Calu3 (cell line): ENCODE data around the gene PRKG2. TPM values are rescaled to one million over a fixed set of nuclear protein-coding genes. Genes with fewer than 3 reads are reported as not detected.

Experiments used
- BruUV-seq: library from RNA; stranded (reverse); fragments of 400-500 nt; replicated peaks from 2 replicates; lab custom pipeline; 2021; lab: Mats Ljungman, UMichigan
- CTCF ChIA-PET: fragments of 300-600 bp; sonication (Branson Sonifier 250); formaldehyde crosslinking; loops from one replicate; lab custom pipeline; 2022; ENCODE audit warnings: antibody characterized with exemption; lab: Charles Lee
- DNase-seq: peaks from one replicate; pipeline ENCODE4 v3.0.0; 2022
- H3K27ac Mint-ChIP-seq: one replicate; pipeline ENCODE4 v1.8.0; 2022; ENCODE audit warnings: mixed read lengths; ENCODE audit not compliant: unreplicated experiment
- H3K27me3 Mint-ChIP-seq: one replicate; pipeline ENCODE4 v1.8.0; 2022; ENCODE audit warnings: mixed read lengths; ENCODE audit not compliant: unreplicated experiment
- H3K36me3 Mint-ChIP-seq: one replicate; pipeline ENCODE4 v1.8.0; 2022; ENCODE audit warnings: mild to moderate bottlenecking, moderate library complexity, mixed read lengths; ENCODE audit not compliant: insufficient read depth, unreplicated experiment
- H3K4me1 Mint-ChIP-seq: one replicate; pipeline ENCODE4 v1.8.0; 2022; ENCODE audit warnings: mild to moderate bottlenecking, low read depth, mixed read lengths; ENCODE audit not compliant: unreplicated experiment
- H3K4me3 Mint-ChIP-seq: one replicate; pipeline ENCODE4 v1.8.0; 2022; ENCODE audit warnings: mild to moderate bottlenecking, low read depth, moderate library complexity, mixed read lengths; ENCODE audit not compliant: unreplicated experiment
- H3K9me3 Mint-ChIP-seq: one replicate; pipeline ENCODE4 v1.8.0; 2022; ENCODE audit warnings: low read depth, mixed read lengths; ENCODE audit not compliant: unreplicated experiment
- intact Hi-C: fragments of 100-400 bp; cut with micrococcal nuclease; formaldehyde crosslinking; loops from one replicate; pipeline ENCODE4 v1.10.0; 2022; ENCODE audit not compliant: unreplicated experiment
- total RNA-seq: library from RNA; stranded (reverse); gene quantifications from 2 replicates; pipeline ENCODE4 v1.2.3, GENCODE V29; 2022
- TF ChIP-seq, protein P1 (sequence below): fragments of 200-600 bp; IDR thresholded peaks from one replicate; pipeline ENCODE4 v1.8.0; 2022; ENCODE audit warnings: antibody characterized with exemption; ENCODE audit not compliant: unreplicated experiment

PRKG2 gene
- total RNA-seq, 1 experiment from 2014 or later: 0.76 TPM

DNA sequence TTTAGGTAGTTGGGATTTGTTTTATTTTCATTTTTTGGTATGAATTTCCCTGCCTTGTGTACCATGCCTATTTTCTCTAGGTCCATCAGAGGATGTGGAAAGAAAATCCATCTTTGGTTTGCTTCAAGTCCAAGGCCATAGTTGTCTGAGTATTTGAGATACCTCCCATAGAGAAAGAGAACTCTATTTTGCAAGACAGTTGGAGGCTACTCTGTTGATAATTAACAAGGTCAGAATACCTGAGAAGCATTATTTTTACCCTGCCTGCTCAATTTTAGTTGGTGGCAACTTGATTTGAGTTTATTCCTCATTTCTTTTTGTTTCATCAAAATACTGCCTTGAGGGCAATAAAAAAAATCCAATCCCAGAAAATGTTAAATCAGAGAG, 153.7 kb downstream of the PRKG2 start:
- intact Hi-C loops: no loop called here
- H3K27ac Mint-ChIP-seq: no peak overlapping the region
- CTCF ChIA-PET: no interaction called here
- no TSS peak for BruUV-seq
- no peaks in the 10 kb centered on the region for H3K36me3 Mint-ChIP-seq
- no peaks in the 10 kb centered on the region for H3K27me3 Mint-ChIP-seq
- no peak overlapping the region for H3K4me3 Mint-ChIP-seq
- TF ChIP-seq, protein P1, sequence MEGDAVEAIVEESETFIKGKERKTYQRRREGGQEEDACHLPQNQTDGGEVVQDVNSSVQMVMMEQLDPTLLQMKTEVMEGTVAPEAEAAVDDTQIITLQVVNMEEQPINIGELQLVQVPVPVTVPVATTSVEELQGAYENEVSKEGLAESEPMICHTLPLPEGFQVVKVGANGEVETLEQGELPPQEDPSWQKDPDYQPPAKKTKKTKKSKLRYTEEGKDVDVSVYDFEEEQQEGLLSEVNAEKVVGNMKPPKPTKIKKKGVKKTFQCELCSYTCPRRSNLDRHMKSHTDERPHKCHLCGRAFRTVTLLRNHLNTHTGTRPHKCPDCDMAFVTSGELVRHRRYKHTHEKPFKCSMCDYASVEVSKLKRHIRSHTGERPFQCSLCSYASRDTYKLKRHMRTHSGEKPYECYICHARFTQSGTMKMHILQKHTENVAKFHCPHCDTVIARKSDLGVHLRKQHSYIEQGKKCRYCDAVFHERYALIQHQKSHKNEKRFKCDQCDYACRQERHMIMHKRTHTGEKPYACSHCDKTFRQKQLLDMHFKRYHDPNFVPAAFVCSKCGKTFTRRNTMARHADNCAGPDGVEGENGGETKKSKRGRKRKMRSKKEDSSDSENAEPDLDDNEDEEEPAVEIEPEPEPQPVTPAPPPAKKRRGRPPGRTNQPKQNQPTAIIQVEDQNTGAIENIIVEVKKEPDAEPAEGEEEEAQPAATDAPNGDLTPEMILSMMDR: no peak
- peaks cover 24% of the 10 kb centered on the region for H3K4me1 Mint-ChIP-seq
- no peaks in the 10 kb centered on the region for H3K9me3 Mint-ChIP-seq
- DNase-seq: no peak

DNA sequence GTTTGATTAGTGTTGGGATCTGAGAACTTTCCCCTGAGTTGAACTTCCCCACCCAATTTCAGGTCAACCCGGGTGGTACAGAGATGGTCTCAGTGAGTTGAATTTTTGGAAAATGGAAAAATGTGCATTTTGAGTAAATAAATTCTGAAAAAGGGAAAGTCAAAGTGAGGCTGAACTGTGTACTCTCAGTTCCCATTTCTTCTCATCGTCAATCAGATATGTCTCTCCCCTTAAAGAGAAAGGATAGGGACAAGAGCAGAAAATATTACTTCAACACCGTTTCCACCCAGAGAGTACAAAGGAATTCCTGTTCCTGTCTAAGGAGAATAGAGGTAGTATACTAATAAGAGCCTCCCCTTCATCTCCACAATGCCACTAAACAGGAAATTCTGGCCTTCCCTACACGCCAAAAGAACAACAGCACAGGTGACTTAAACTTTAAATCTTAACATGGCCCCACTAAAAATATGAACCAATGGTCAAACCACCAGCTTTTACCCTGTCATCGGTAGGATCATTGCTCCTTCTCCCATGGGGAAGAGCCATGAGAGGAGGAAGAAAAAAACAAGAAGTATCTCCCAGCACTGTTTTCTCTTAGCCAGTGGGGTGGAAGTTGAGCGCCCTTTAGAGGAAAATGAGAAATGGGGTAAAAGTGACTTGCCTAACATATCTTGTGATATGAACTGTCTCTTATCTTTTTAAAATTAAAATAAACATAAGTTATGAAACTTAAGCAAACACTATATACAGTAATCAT, 154.3 kb downstream of the PRKG2 start:
- Mint-ChIP-seq H3K36me3 (no peaks in the 10 kb centered on the region), H3K4me3 (no peak overlapping the region), H3K27me3 (no peaks in the 10 kb centered on the region), H3K9me3 (no peaks in the 10 kb centered on the region), H3K4me1 (peaks cover 24% of the 10 kb centered on the region), H3K27ac (no peak overlapping the region)
- DNase-seq: no peak
- no TSS peak for BruUV-seq
- CTCF ChIA-PET: no interaction called here
- intact Hi-C loops: no loop called here
- TF ChIP-seq, protein P1: no peak

DNA sequence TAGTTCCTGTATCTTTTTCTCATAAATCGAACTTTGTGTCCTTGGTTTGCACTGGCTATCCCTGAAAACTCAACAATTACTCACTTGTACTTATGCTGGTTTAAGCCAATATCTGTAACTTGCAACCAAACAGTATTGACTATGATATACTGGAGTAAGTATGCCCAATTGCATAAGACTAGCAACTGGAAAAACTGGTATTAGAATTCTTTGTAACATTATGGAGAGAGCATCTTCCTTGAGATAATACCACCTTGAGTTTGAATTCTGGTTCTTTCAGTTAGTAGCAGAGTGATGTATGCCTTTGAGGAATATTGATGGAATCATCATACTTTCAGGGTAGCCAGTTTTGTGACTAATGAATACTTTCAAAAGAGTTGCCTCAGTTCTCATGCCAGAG, 156.4 kb downstream of the PRKG2 start:
- DNase-seq: no peak
- H3K4me3 Mint-ChIP-seq: no peak overlapping the region
- TF ChIP-seq, protein P1: no peak
- no peaks in the 10 kb centered on the region for H3K36me3 Mint-ChIP-seq
- no peaks in the 10 kb centered on the region for H3K9me3 Mint-ChIP-seq
- no peaks in the 10 kb centered on the region for H3K27me3 Mint-ChIP-seq
- BruUV-seq: no TSS peak
- intact Hi-C loops: no loop called here
- no peak overlapping the region for H3K27ac Mint-ChIP-seq
- CTCF ChIA-PET: interaction anchor here (0.7 kb wide), 1 partner anchor 189 kb away, joined by 3 read pairs; no protein-coding TSS in a partner anchor
- H3K4me1 Mint-ChIP-seq: peaks cover 15% of the 10 kb centered on the region

DNA sequence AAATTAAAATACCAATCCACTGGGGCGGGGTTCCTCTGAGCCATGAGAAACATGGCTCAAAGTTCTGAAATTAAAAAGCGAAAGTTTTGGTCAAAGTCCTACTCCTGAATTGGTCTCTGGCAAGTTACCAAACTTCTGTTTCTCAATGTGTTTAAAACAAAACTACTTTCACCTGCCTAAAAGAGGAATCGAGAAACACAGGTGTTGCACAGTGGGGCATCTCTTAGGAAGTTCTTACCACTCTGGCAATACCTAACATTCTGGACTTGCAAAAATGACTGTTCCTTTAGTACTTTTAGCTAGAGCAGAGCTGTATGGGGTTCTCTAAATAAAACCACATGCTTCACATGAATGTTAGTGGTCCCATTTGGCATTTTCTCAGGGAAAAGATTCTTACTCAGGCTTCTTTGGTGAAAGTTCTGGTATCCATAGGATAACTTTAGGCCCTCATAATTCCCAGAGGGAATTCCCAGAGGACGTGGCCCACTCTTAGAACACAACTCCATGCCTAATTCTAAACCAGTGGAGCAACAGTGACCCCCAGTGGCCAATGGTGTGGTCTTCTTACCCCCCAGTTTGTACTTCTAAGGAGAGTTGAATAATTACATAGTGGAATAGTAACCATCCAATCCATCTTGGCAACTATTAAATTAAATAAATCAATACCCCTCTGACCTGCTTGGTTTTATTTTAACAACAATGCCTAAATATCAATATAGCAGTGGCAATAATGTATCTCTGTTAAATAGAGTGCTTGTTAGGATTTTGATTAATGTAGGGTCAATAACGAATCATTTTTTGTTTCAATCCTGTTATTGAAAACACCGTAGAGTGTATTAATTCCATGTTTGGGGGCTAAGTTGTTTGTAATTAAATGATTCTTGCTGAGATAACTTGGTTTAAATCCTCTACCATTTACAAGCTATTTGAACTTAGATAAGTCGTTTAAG, 162.6 kb downstream of the PRKG2 start:
- Mint-ChIP-seq H3K9me3 (no peaks in the 10 kb centered on the region), H3K4me1 (no peaks in the 10 kb centered on the region), H3K36me3 (no peaks in the 10 kb centered on the region), H3K4me3 (no peak overlapping the region), H3K27me3 (no peaks in the 10 kb centered on the region), H3K27ac (no peak overlapping the region)
- CTCF ChIA-PET: interaction anchor here (1.3 to 1.4 kb wide), 2 partner anchors 12 to 690 kb away, joined by 5 to 11 read pairs; no protein-coding TSS in a partner anchor
- no TSS peak for BruUV-seq
- peak; percentile 72 for DNase-seq
- intact Hi-C loops: loop anchor here (1.0 to 5.0 kb wide), 2 partner anchors 691 to 830 kb away; no protein-coding TSS in a partner anchor
- TF ChIP-seq, protein P1: peak; percentile 61
